HepG2 (cell line): Measurements from ENCODE around the gene HOXA10. TPM values are rescaled to one million over a fixed set of nuclear protein-coding genes. Genes with fewer than 3 reads are reported as not detected.

Experiments used
- ATAD3A ChIP-seq: sonication (generic); formaldehyde crosslinking; IDR thresholded peaks from 2 replicates; pipeline ENCODE4 v1.4.0; 2020; ENCODE audit warnings: missing genetic modification reagents
- CBX5 ChIP-seq: sonication (generic); formaldehyde crosslinking; IDR thresholded peaks from 2 replicates; pipeline ENCODE4 v1.4.0; 2020; ENCODE audit warnings: missing genetic modification reagents, borderline replicate concordance
- MLLT10 ChIP-seq: sonication (generic); formaldehyde crosslinking; IDR thresholded peaks from 2 replicates; pipeline ENCODE4 v1.4.0; 2020; ENCODE audit warnings: missing genetic modification reagents
- NCOA2 ChIP-seq: sonication (generic); formaldehyde crosslinking; IDR thresholded peaks from 2 replicates; pipeline ENCODE4 v1.8.0; 2022; ENCODE audit warnings: inconsistent platforms
- PHF8 ChIP-seq: sonication (generic); formaldehyde crosslinking; IDR thresholded peaks from 2 replicates; pipeline ENCODE4 v1.5.0; 2020; ENCODE audit warnings: missing genetic modification reagents
- POGZ ChIP-seq: sonication (generic); formaldehyde crosslinking; IDR thresholded peaks from 2 replicates; pipeline ENCODE4 v1.4.0; 2020; ENCODE audit warnings: mild to moderate bottlenecking, missing genetic modification reagents
- SCMH1 ChIP-seq: sonication (generic); formaldehyde crosslinking; IDR thresholded peaks from 2 replicates; pipeline ENCODE4 v1.9.0; 2021; ENCODE audit warnings: missing genetic modification reagents, mild to moderate bottlenecking, borderline replicate concordance
- STAG1 ChIP-seq: sonication (generic); formaldehyde crosslinking; IDR thresholded peaks from 2 replicates; pipeline ENCODE4 v1.4.0; 2020; ENCODE audit warnings: missing genetic modification reagents
- TARDBP ChIP-seq: sonication (generic); formaldehyde crosslinking; IDR thresholded peaks from 2 replicates; pipeline ENCODE4 v1.8.0; 2022; ENCODE audit warnings: mild to moderate bottlenecking, missing genetic modification reagents
- ZNF234 ChIP-seq: sonication (generic); formaldehyde crosslinking; conservative IDR thresholded peaks from 2 replicates; pipeline ENCODE4 v1.5.1; 2020; ENCODE audit warnings: mild to moderate bottlenecking, missing genetic modification reagents
- ZNF432 ChIP-seq: sonication (generic); formaldehyde crosslinking; IDR thresholded peaks from 2 replicates; pipeline ENCODE4 v1.5.0; 2020; ENCODE audit warnings: missing genetic modification reagents, mild to moderate bottlenecking, borderline replicate concordance
- ZNF44 ChIP-seq: sonication (generic); formaldehyde crosslinking; IDR thresholded peaks from 2 replicates; pipeline ENCODE4 v1.5.1; 2020; ENCODE audit warnings: mild to moderate bottlenecking, missing genetic modification reagents
- polyA plus RNA-seq, 8 experiments: library from polyadenylated mRNA; depleted of rRNA in 3 of 8; stranded (reverse) in 7 of 8; unstranded in 1 of 8; fragments of >200 nt; fragmentation: Illumina TruSeq in 4 of 8; extraction: Trizol in 4 of 8; gene quantifications; 2 replicates each; pipeline versions ENCODE4 v1.2.1 to v1.2.3, GENCODE V29; 2011 to 2016; ENCODE audit warnings: low read depth in 4 of 8, missing spikeins in 1 of 8, mixed read lengths in 1 of 8; ENCODE audit not compliant: insufficient read depth in 1 of 8
- total RNA-seq, 5 experiments: library from RNA; depleted of rRNA; stranded (reverse); fragments of >200 nt; fragmentation: Illumina TruSeq; extraction: Trizol; gene quantifications; 2 replicates each; pipeline ENCODE4 v1.2.3, GENCODE V29; 2016; ENCODE audit warnings: low read depth in 1 of 5
- TF ChIP-seq, protein P1 (sequence below): sonication (generic); formaldehyde crosslinking; IDR thresholded peaks from 2 replicates; pipeline ENCODE4 v1.5.0; 2020; ENCODE audit warnings: mild to moderate bottlenecking, missing genetic modification reagents, borderline replicate concordance
- TF ChIP-seq, protein P2 (sequence below): sonication (generic); formaldehyde crosslinking; IDR thresholded peaks from 2 replicates; pipeline ENCODE4 v1.4.0; 2020; ENCODE audit warnings: missing genetic modification reagents

The HOXA10 gene
- total and polyA plus RNA-seq, 2 of the 13 experiments (the other 11 are each of a cell fraction or from before 2014, with no cell fraction given): not detected

DNA sequence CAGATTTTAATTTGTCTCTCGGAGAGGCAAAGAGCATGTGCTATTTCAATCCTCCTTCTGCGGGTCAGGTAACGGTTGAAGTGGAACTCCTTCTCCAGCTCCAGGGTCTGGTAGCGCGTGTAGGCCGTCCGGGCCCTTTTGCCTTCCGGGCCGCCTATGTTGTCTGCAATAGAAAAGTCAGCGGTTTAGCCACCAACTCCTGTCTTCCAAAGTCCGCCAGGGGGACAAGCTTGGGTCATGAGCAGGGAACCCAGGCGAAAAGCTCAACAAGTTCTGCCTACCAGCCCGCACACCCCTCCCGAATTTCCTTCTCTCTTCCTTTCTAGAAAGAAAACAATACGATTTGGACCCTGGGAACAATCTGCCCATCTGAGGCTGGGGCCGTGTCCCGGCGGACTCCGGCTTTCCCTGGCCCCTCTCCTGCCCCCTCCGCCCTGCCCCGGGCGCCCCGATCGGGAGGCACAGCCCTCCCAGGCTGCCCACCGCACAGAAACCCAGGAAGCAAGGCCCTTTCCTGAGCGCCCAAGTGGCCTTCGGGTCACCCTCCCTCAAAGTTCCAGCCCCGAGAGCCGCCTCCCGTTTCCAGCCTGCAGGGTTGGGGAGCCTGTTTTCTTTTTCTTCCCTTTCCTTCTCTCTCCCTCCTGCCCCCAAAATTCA, 32.1 kb downstream of the HOXA10 start (continued):
- TF ChIP-seq, protein P1, sequence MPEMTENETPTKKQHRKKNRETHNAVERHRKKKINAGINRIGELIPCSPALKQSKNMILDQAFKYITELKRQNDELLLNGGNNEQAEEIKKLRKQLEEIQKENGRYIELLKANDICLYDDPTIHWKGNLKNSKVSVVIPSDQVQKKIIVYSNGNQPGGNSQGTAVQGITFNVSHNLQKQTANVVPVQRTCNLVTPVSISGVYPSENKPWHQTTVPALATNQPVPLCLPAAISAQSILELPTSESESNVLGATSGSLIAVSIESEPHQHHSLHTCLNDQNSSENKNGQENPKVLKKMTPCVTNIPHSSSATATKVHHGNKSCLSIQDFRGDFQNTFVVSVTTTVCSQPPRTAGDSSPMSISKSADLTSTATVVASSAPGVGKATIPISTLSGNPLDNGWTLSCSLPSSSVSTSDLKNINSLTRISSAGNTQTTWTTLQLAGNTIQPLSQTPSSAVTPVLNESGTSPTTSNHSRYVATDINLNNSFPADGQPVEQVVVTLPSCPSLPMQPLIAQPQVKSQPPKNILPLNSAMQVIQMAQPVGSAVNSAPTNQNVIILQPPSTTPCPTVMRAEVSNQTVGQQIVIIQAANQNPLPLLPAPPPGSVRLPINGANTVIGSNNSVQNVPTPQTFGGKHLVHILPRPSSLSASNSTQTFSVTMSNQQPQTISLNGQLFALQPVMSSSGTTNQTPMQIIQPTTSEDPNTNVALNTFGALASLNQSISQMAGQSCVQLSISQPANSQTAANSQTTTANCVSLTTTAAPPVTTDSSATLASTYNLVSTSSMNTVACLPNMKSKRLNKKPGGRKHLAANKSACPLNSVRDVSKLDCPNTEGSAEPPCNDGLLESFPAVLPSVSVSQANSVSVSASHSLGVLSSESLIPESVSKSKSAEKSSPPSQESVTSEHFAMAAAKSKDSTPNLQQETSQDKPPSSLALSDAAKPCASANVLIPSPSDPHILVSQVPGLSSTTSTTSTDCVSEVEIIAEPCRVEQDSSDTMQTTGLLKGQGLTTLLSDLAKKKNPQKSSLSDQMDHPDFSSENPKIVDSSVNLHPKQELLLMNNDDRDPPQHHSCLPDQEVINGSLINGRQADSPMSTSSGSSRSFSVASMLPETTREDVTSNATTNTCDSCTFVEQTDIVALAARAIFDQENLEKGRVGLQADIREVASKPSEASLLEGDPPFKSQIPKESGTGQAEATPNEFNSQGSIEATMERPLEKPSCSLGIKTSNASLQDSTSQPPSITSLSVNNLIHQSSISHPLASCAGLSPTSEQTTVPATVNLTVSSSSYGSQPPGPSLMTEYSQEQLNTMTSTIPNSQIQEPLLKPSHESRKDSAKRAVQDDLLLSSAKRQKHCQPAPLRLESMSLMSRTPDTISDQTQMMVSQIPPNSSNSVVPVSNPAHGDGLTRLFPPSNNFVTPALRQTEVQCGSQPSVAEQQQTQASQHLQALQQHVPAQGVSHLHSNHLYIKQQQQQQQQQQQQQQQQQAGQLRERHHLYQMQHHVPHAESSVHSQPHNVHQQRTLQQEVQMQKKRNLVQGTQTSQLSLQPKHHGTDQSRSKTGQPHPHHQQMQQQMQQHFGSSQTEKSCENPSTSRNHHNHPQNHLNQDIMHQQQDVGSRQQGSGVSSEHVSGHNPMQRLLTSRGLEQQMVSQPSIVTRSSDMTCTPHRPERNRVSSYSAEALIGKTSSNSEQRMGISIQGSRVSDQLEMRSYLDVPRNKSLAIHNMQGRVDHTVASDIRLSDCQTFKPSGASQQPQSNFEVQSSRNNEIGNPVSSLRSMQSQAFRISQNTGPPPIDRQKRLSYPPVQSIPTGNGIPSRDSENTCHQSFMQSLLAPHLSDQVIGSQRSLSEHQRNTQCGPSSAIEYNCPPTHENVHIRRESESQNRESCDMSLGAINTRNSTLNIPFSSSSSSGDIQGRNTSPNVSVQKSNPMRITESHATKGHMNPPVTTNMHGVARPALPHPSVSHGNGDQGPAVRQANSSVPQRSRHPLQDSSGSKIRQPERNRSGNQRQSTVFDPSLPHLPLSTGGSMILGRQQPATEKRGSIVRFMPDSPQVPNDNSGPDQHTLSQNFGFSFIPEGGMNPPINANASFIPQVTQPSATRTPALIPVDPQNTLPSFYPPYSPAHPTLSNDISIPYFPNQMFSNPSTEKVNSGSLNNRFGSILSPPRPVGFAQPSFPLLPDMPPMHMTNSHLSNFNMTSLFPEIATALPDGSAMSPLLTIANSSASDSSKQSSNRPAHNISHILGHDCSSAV (CRISPR knock-in tag): no peak
- no peak for TF ChIP-seq ZNF234 (CRISPR knock-in tag)
- TF ChIP-seq ATAD3A (CRISPR knock-in tag): no peak
- TF ChIP-seq, protein P2, sequence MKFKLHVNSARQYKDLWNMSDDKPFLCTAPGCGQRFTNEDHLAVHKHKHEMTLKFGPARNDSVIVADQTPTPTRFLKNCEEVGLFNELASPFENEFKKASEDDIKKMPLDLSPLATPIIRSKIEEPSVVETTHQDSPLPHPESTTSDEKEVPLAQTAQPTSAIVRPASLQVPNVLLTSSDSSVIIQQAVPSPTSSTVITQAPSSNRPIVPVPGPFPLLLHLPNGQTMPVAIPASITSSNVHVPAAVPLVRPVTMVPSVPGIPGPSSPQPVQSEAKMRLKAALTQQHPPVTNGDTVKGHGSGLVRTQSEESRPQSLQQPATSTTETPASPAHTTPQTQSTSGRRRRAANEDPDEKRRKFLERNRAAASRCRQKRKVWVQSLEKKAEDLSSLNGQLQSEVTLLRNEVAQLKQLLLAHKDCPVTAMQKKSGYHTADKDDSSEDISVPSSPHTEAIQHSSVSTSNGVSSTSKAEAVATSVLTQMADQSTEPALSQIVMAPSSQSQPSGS: no peak
- no peak for TF ChIP-seq ZNF432 (CRISPR knock-in tag)
- TF ChIP-seq STAG1 (CRISPR knock-in tag): no peak
- no peak for TF ChIP-seq NCOA2 (CRISPR knock-in tag)
- TF ChIP-seq POGZ (CRISPR knock-in tag): no peak
- TF ChIP-seq MLLT10 (CRISPR knock-in tag): no peak
- peak; percentile 64 for TF ChIP-seq PHF8 (CRISPR knock-in tag)
- TF ChIP-seq TARDBP (CRISPR knock-in tag): no peak
- TF ChIP-seq ZNF44: no peak
- TF ChIP-seq SCMH1 (CRISPR knock-in tag): no peak
- no peak for TF ChIP-seq CBX5 (CRISPR knock-in tag)
